Stimulated activated CD4-positive, alpha-beta T cell treated with anti-CD3 and anti-CD28 coated beads, Interleukin-4, amount 100 ng/mL, for 4 hours (primary cell): Measurements from ENCODE around the gene ZEB2.

ENCODE experiments used
- DNase-seq, 2 experiments: peaks; one replicate each; pipeline ENCODE4 v3.0.0-alpha.2; 2020

The ZEB2 gene

GRCh38 chr2:144341538-144341937 is 178.4 kb downstream of the ZEB2 start:
- peak in 1 of 2 experiments; percentile 13 for DNase-seq

GRCh38 chr2:144339048-144339447 is 180.9 kb downstream of the ZEB2 start:
- DNase-seq: no peak

DNA sequence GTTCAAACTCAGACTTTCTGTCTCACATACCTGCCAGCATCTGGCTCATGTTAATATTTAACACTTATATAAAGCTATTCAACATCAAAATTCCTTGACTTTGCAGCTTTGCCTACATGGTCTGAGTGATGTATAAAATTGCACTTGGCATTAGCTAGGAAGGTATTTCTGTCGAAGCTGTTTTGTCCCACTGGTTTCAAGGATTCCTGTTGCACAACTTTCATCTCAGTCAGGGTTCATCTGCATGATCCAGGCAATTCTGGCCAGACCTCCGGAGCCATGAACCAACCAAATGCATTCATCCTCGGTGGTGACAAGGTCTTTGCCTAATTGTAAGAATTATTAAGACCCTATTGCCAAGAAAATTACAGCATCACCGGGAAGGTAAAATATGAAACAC is 185.4 kb downstream of the ZEB2 start:
- DNase-seq: no peak
